PC-9 (cell line): ENCODE results near the gene BFAR. TPM values are rescaled to one million over a fixed set of nuclear protein-coding genes. Genes with fewer than 3 reads are reported as not detected.
"Not testable (repeated sequence)": the region's sequence is repeated elsewhere in the genome, so short reads cannot be mapped to it uniquely, and the experiment has no call there.

Source experiments
- BruUV-seq: library from RNA; stranded (reverse); fragments of 400-500 nt; replicated peaks from 2 replicates; lab custom pipeline; 2021; lab: Mats Ljungman, UMichigan
- CTCF ChIA-PET: fragments of 300-600 bp; sonication (Branson Sonifier 250); formaldehyde crosslinking; loops from one replicate; lab custom pipeline; 2022; ENCODE audit warnings: antibody characterized with exemption; lab: Charles Lee
- POLR2A ChIA-PET: fragments of 300-600 bp; sonication (Branson Sonifier 250); formaldehyde crosslinking; loops from one replicate; lab custom pipeline; 2022; ENCODE audit warnings: antibody characterized with exemption; ENCODE audit not compliant: unreplicated experiment; lab: Charles Lee
- DNase-seq, 2 experiments: peaks; one replicate each; pipeline versions ENCODE4 v3.0.0 to v3.0.0-alpha.2; 2015 to 2022; ENCODE audit warnings: mixed read lengths in 1 of 2
- H2AFZ ChIP-seq: fragments of 200-600 bp; sonication (generic); 2 replicates; pipeline ENCODE4 v1.8.1; 2017; ENCODE audit warnings: antibody characterized with exemption
- H3F3A ChIP-seq: fragments of 200-600 bp; sonication (generic); 2 replicates; pipeline ENCODE4 v1.8.1; 2017; ENCODE audit warnings: antibody characterized with exemption, mild to moderate bottlenecking, low read depth; ENCODE audit not compliant: insufficient read depth
- H3K27ac ChIP-seq: fragments of 200-600 bp; sonication (generic); 2 replicates; pipeline ENCODE4 v1.6.1; 2016; ENCODE audit warnings: mixed run types
- H3K27me3 ChIP-seq: fragments of 200-600 bp; sonication (generic); 2 replicates; pipeline ENCODE4 v1.6.1; 2016; ENCODE audit warnings: low read depth, mixed run types; ENCODE audit not compliant: insufficient read depth
- H3K36me3 ChIP-seq: fragments of 200-600 bp; sonication (generic); 2 replicates; pipeline ENCODE4 v1.6.1; 2016; ENCODE audit warnings: low read depth, mixed run types
- H3K4me1 ChIP-seq: fragments of 200-600 bp; sonication (generic); replicated peaks from 2 replicates; pipeline ENCODE4 v1.6.1; 2016; ENCODE audit warnings: mixed run types; ENCODE audit not compliant: insufficient read depth
- H3K4me2 ChIP-seq: fragments of 200-600 bp; sonication (generic); 2 replicates; pipeline ENCODE4 v1.6.1; 2017; ENCODE audit warnings: mixed run types
- H3K4me3 ChIP-seq: fragments of 200-600 bp; sonication (generic); 2 replicates; pipeline ENCODE4 v1.6.1; 2016; ENCODE audit warnings: mixed run types
- H3K79me2 ChIP-seq: fragments of 200-600 bp; sonication (generic); 2 replicates; pipeline ENCODE4 v1.6.1; 2017; ENCODE audit warnings: low read depth, mixed run types
- H3K9me2 ChIP-seq: fragments of 200-600 bp; sonication (generic); 2 replicates; pipeline ENCODE4 v1.8.1; 2017; ENCODE audit warnings: mild to moderate bottlenecking; ENCODE audit not compliant: insufficient read depth
- H3K9me3 ChIP-seq: fragments of 200-600 bp; sonication (generic); 2 replicates; pipeline ENCODE4 v1.8.1; 2016; ENCODE audit warnings: low read depth; ENCODE audit not compliant: insufficient read depth
- H4K20me1 ChIP-seq: fragments of 200-600 bp; sonication (generic); 2 replicates; pipeline ENCODE4 v1.8.1; 2017; ENCODE audit not compliant: insufficient read depth
- CTCF ChIP-seq: fragments of 200-600 bp; sonication (generic); conservative IDR thresholded peaks from 2 replicates; pipeline ENCODE4 v1.6.1; 2017; ENCODE audit warnings: mixed run types, antibody characterized with exemption, mild to moderate bottlenecking, moderate library complexity
- EZH2 ChIP-seq: fragments of 200-600 bp; sonication (generic); IDR thresholded peaks from 2 replicates; pipeline ENCODE4 v1.8.0; 2017; ENCODE audit warnings: antibody characterized with exemption, low read depth
- intact Hi-C: fragments of 100-400 bp; cut with micrococcal nuclease; formaldehyde crosslinking; loops from one replicate; pipeline ENCODE4 v1.10.0; 2022; ENCODE audit not compliant: unreplicated experiment
- total RNA-seq: library from RNA; stranded (reverse); gene quantifications from 2 replicates; pipeline ENCODE4 v1.2.3, GENCODE V29; 2021

BFAR gene
- total RNA-seq, 1 experiment from 2014 or later, result 97.9 TPM

GRCh38 chr16:14682121-14682520 lies 49.4 kb downstream of the BFAR start:
- no peak overlapping the region for H3K4me3 ChIP-seq
- no peaks in the 10 kb centered on the region for H3K9me2 ChIP-seq
- BruUV-seq, result no TSS peak
- no peaks in the 10 kb centered on the region for H3K27me3 ChIP-seq
- H4K20me1 ChIP-seq, result no peaks in the 10 kb centered on the region
- ChIA-PET CTCF (no interaction called here), POLR2A (no interaction called here)
- no peak overlapping the region for H3K4me2 ChIP-seq
- H3K27ac ChIP-seq, result no peak overlapping the region
- no peak for TF ChIP-seq EZH2
- no peak for TF ChIP-seq CTCF
- H3F3A ChIP-seq, result no peaks in the 10 kb centered on the region
- no peak for DNase-seq
- H3K36me3 ChIP-seq, result no peaks in the 10 kb centered on the region
- no peaks in the 10 kb centered on the region for H3K9me3 ChIP-seq
- no peak overlapping the region for H2AFZ ChIP-seq
- intact Hi-C loops, result no loop called here
- no peaks in the 10 kb centered on the region for H3K79me2 ChIP-seq
- H3K4me1 ChIP-seq, result no peaks in the 10 kb centered on the region

GRCh38 chr16:14685870-14686793 lies 53.4 kb downstream of the BFAR start:
- intact Hi-C loops, H2AFZ ChIP-seq, H3K4me3 ChIP-seq, H3K79me2 ChIP-seq, H3F3A ChIP-seq, H4K20me1 ChIP-seq, DNase-seq, H3K27ac ChIP-seq, H3K9me2 ChIP-seq, BruUV-seq, H3K9me3 ChIP-seq, H3K4me2 ChIP-seq, CTCF ChIA-PET, H3K27me3 ChIP-seq, H3K36me3 ChIP-seq, H3K4me1 ChIP-seq: not testable (repeated sequence)
- POLR2A ChIA-PET, result interaction anchor here (0.6 kb wide), 1 partner anchor 322 kb away, joined by 3 read pairs; no protein-coding TSS in a partner anchor

GRCh38 chr16:14694129-14694528 lies 61.4 kb downstream of the BFAR start, which contains the start of gene PLA2G10:
PLA2G10 (minus strand) TSS chr16:14694308; CDS start chr16:14694229, 79 bp downstream.
- not testable (repeated sequence) for H3K4me2 ChIP-seq

GRCh38 chr16:14701859-14702258 lies 69.1 kb downstream of the BFAR start:
- BruUV-seq, H3K4me3 ChIP-seq, H3K36me3 ChIP-seq, POLR2A ChIA-PET, H3K4me1 ChIP-seq, intact Hi-C loops, H4K20me1 ChIP-seq, H2AFZ ChIP-seq, H3K27me3 ChIP-seq, H3F3A ChIP-seq, DNase-seq, H3K9me2 ChIP-seq, H3K4me2 ChIP-seq, H3K79me2 ChIP-seq, H3K9me3 ChIP-seq, CTCF ChIA-PET, H3K27ac ChIP-seq: not testable (repeated sequence)
- TF ChIP-seq CTCF, result 0 out of 2 replicates have a peak, but pooled peaks have one; percentile 17

More at GRCh38 chr16:14694129-14694528, 61.4 kb downstream of the BFAR start, which contains the start of gene PLA2G10:
- H3K27ac ChIP-seq, CTCF ChIA-PET, H3K4me3 ChIP-seq, BruUV-seq, H3K27me3 ChIP-seq, H3F3A ChIP-seq, H3K4me1 ChIP-seq, DNase-seq, H2AFZ ChIP-seq, H4K20me1 ChIP-seq, H3K79me2 ChIP-seq, intact Hi-C loops, H3K9me3 ChIP-seq, H3K9me2 ChIP-seq, H3K36me3 ChIP-seq, POLR2A ChIA-PET: not testable (repeated sequence)

GRCh38 chr16:14702672-14703071 lies 69.9 kb downstream of the BFAR start:
- DNase-seq, H3K4me2 ChIP-seq, H2AFZ ChIP-seq, H3K4me3 ChIP-seq, POLR2A ChIA-PET, H3K4me1 ChIP-seq, H3K36me3 ChIP-seq, H3K9me2 ChIP-seq, H3F3A ChIP-seq, intact Hi-C loops, H3K79me2 ChIP-seq, H3K9me3 ChIP-seq, CTCF ChIA-PET, H4K20me1 ChIP-seq, BruUV-seq, H3K27me3 ChIP-seq, H3K27ac ChIP-seq: not testable (repeated sequence)
